LNCAP (cell line): ENCODE measurements around the gene CDC42EP4.

Experiments
- CTCF ChIP-seq: fragments of 450-650 bp; IDR thresholded peaks from 2 replicates; pipeline ENCODE4 v1.5.1; 2017; ENCODE audit warnings: mild to moderate bottlenecking

The CDC42EP4 gene

GRCh38 chr17:73315471-73315870 lies 3.7 kb upstream of the CDC42EP4 start:
- no peak for TF ChIP-seq CTCF

- TF ChIP-seq CTCF, result no peak
Measured at GRCh38 chr17:73313526-73314127, 1.8 kb upstream of the CDC42EP4 start.

- no peak for TF ChIP-seq CTCF
Measured at GRCh38 chr17:73311428-73311780, 397 bp downstream of the CDC42EP4 start.

GRCh38 chr17:73309727-73310596 lies 1.8 kb downstream of the CDC42EP4 start:
- no peak for TF ChIP-seq CTCF

GRCh38 chr17:73308017-73308823 lies 3.6 kb downstream of the CDC42EP4 start:
- no peak for TF ChIP-seq CTCF

GRCh38 chr17:73307130-73307529 lies 4.7 kb downstream of the CDC42EP4 start:
- TF ChIP-seq CTCF, result no peak
